Muscle layer of colon (tissue), 2 donors: ENCODE data around the gene NKX1-1.

Source experiments
- H3K27ac ChIP-seq: one replicate; pipeline ENCODE4 v1.7.0; 2013; ENCODE audit warnings: low read depth, mild to moderate bottlenecking, low read length, moderate library complexity
- H3K27me3 ChIP-seq, 2 donors: one replicate each; pipeline ENCODE4 v1.7.0; 2013; ENCODE audit warnings: low read length in 2 of 2, mild to moderate bottlenecking in 2 of 2; ENCODE audit not compliant: insufficient read depth in 2 of 2, control insufficient read depth in 1 of 2
- H3K36me3 ChIP-seq: one replicate; pipeline ENCODE4 v1.7.0; 2013; ENCODE audit warnings: mild to moderate bottlenecking, low read length; ENCODE audit not compliant: insufficient read depth
- H3K4me1 ChIP-seq: one replicate; pipeline ENCODE4 v1.7.0; 2013; ENCODE audit warnings: mild to moderate bottlenecking, low read length; ENCODE audit not compliant: insufficient read depth
- H3K4me3 ChIP-seq, 2 donors: one replicate each; pipeline ENCODE4 v1.7.0; 2013; ENCODE audit warnings: low read length in 2 of 2, low read depth in 1 of 2, mild to moderate bottlenecking in 1 of 2, moderate library complexity in 1 of 2
- H3K9ac ChIP-seq: one replicate; pipeline ENCODE4 v1.7.0; 2013; ENCODE audit warnings: low read length
- H3K9me3 ChIP-seq: one replicate; pipeline ENCODE4 v1.7.0; 2013; ENCODE audit warnings: mild to moderate bottlenecking, low read length
- donor health status: abdominal sarcoma.
- donor health status: Adenocarcinoma of cecum.

Gene NKX1-1

GRCh38 chr4:1356181-1356998, 49.9 kb downstream of the NKX1-1 start:
- no peak overlapping the region for H3K27ac ChIP-seq
- H3K9me3 ChIP-seq = no peaks in the 10 kb centered on the region
- no peak overlapping the region for H3K4me3 ChIP-seq
- peaks cover 4% of the 10 kb centered on the region for H3K4me1 ChIP-seq
- H3K27me3 ChIP-seq = no peaks in the 10 kb centered on the region
- no peak overlapping the region for H3K9ac ChIP-seq
- peaks cover 27% of the 10 kb centered on the region for H3K36me3 ChIP-seq

GRCh38 chr4:1355378-1355777, 50.9 kb downstream of the NKX1-1 start:
- Histone ChIP-seq H3K27me3 (no peaks in the 10 kb centered on the region), H3K9me3 (no peaks in the 10 kb centered on the region), H3K4me1 (peaks cover 4% of the 10 kb centered on the region), H3K27ac (no peak overlapping the region), H3K9ac (no peak overlapping the region), H3K4me3 (no peak overlapping the region), H3K36me3 (peaks cover 18% of the 10 kb centered on the region)

DNA sequence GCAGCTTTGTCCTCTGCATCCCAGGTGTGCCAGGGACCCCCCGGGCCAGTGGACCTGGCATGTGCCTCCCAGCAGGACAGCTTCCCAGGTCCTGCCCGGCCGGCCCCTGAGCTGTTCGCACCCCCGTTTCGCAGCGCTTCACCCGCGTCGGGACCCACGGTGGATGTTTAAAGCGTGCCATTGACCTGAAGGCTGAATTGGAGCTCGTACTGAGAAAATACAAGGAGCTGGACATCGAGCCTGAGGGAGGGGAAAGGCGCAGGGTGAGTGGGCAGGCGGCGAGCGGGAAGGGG, 51.3 kb downstream of the NKX1-1 start:
- Histone ChIP-seq H3K9me3 (no peaks in the 10 kb centered on the region), H3K9ac (no peak overlapping the region), H3K36me3 (peaks cover 21% of the 10 kb centered on the region), H3K4me3 (no peak overlapping the region), H3K27me3 (no peaks in the 10 kb centered on the region), H3K4me1 (peaks cover 4% of the 10 kb centered on the region), H3K27ac (no peak overlapping the region)

DNA sequence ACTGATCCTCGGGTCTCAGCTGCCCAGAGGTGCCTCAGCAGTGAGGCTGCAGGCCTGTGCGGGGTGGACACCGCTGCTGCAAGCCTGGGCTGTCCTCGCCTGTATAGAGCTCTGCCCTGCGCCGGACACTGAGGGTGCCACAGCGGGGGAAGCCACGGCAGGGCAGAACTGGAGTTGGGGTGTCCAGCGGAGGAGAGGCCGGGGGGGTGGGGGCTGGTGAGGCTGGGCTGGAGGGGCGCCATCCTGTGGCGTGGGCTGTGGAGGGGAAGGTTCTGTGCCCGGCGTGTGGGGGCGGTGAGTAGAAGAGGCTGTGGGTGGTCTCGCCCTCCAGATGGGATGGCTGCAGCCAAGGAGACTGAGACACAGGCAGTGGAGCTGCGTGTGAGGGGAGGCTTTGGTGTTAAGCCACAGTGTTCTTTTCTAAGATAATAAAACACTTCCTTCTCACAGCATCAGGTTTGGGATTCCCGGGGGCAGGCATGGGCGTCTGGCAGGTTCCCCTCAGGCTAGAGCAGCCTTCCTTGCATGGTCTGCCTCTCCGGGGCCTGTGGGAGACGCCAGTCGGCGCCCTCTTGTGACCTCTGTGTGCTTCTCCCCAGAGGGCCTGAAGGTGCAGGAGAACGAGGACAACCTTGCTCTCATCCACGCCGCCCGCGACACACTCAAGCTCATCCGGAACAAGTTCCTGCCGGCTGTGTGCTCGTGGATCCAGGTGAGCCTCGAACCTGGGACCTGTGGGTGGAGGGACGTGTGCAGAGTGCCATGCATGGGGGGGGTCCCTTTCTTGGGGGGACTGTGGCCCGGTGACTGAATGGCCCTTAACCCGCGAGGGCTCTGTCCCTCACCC, 51.9 kb downstream of the NKX1-1 start:
- Histone ChIP-seq H3K27me3 (no peaks in the 10 kb centered on the region), H3K36me3 (peaks cover 26% of the 10 kb centered on the region), H3K9me3 (no peaks in the 10 kb centered on the region), H3K9ac (no peak overlapping the region), H3K4me3 (no peak overlapping the region), H3K4me1 (peaks cover 4% of the 10 kb centered on the region), H3K27ac (no peak overlapping the region)

GRCh38 chr4:1353186-1354055, 52.8 kb downstream of the NKX1-1 start:
- Histone ChIP-seq H3K27me3 (no peaks in the 10 kb centered on the region), H3K4me1 (peaks cover 8% of the 10 kb centered on the region), H3K36me3 (peaks cover 29% of the 10 kb centered on the region), H3K9me3 (no peaks in the 10 kb centered on the region), H3K4me3 (no peak overlapping the region), H3K9ac (no peak overlapping the region), H3K27ac (no peak overlapping the region)
